ENCODE results near the gene NKX1-2. TPM values are rescaled to one million over a fixed set of nuclear protein-coding genes. Genes with fewer than 3 reads are reported as not detected.

Gene NKX1-2
- total RNA-seq, 1 experiment from 2014 or later = 57.7 TPM

- peaks cover 8% of the 10 kb centered on the region for H3K9me3 Mint-ChIP-seq
- no peak overlapping the region for H3K27ac Mint-ChIP-seq
- peaks cover 27% of the 10 kb centered on the region for H3K36me3 Mint-ChIP-seq
- no peak overlapping the region for H3K4me3 Mint-ChIP-seq
- TF ChIP-seq NFYB (CRISPR knock-in tag; conservative IDR thresholded peaks at IDR 0.05; ENCODE audit: low read depth) (no peak), ZNF263 (CRISPR knock-in tag; IDR thresholded peaks at IDR 0.05; ENCODE audit: low read depth) (0 out of 2 replicates have a peak, but pooled peaks have one; percentile 5), GTF2I (CRISPR knock-in tag; conservative IDR thresholded peaks at IDR 0.05) (no peak)
- ChIA-PET CTCF (interaction anchor here (0.7 to 1.6 kb wide), 4 partner anchors 33 to 108 kb away, joined by 3 to 8 read pairs (median 4); no protein-coding TSS in a partner anchor), POLR2A (no interaction called here)
- ATAC-seq = no peak
- no peaks in the 10 kb centered on the region for H3K27me3 Mint-ChIP-seq (ENCODE audit: low read depth)
- no peak for DNase-seq (ENCODE audit: low spot score)
- H3K4me1 Mint-ChIP-seq = peaks cover 38% of the 10 kb centered on the region
These were observed 47.5 kb upstream of the NKX1-2 start for GRCh38 chr10:124497196-124497881.

GRCh38 chr10:124496620-124497019 lies 46.8 kb upstream of the NKX1-2 start:
- DNase-seq (ENCODE audit: low spot score) (no peak), ATAC-seq (peak; percentile 9; the same call in 1 of the 2 replicates)
- H3K27ac Mint-ChIP-seq = peak overlapping the region; percentile 84; the same call in 1 of the 2 replicates
- no peaks in the 10 kb centered on the region for H3K27me3 Mint-ChIP-seq (ENCODE audit: low read depth)
- no peak overlapping the region for H3K4me3 Mint-ChIP-seq
- peaks cover 43% of the 10 kb centered on the region for H3K4me1 Mint-ChIP-seq
- peaks cover 8% of the 10 kb centered on the region for H3K9me3 Mint-ChIP-seq
- ChIA-PET CTCF (interaction anchor here (1.2 to 1.6 kb wide), 3 partner anchors 34 to 108 kb away, joined by 4 to 8 read pairs (median 5); no protein-coding TSS in a partner anchor), POLR2A (no interaction called here)
- peaks cover 23% of the 10 kb centered on the region for H3K36me3 Mint-ChIP-seq
- no peak for TF ChIP-seq AR (CRISPR knock-in tag; IDR thresholded peaks at IDR 0.05)
- TF ChIP-seq ARID4B (CRISPR knock-in tag; IDR thresholded peaks at IDR 0.05; ENCODE audit: borderline replicate concordance) = no peak
- TF ChIP-seq GTF2I (CRISPR knock-in tag; conservative IDR thresholded peaks at IDR 0.05) = no peak
- TF ChIP-seq NFATC4 (CRISPR knock-in tag; IDR thresholded peaks at IDR 0.05) = no peak
- no peak for TF ChIP-seq NFE2L1 (CRISPR knock-in tag; IDR thresholded peaks at IDR 0.05)
- TF ChIP-seq ZMAT4 (CRISPR knock-in tag; IDR thresholded peaks at IDR 0.05) = no peak
- no peak for TF ChIP-seq IRF1 (CRISPR knock-in tag; IDR thresholded peaks at IDR 0.05)
- no peak for TF ChIP-seq TCF7 (CRISPR knock-in tag; IDR thresholded peaks at IDR 0.05; ENCODE audit: low read depth)
- no peak for TF ChIP-seq ZNF219 (CRISPR knock-in tag; IDR thresholded peaks at IDR 0.05; ENCODE audit: borderline replicate concordance)
- no peak for TF ChIP-seq ZNF317 (CRISPR knock-in tag; IDR thresholded peaks at IDR 0.05; ENCODE audit: borderline replicate concordance, low read depth)
- TF ChIP-seq ERG (CRISPR knock-in tag; IDR thresholded peaks at IDR 0.05) = no peak
- no peak for TF ChIP-seq ELF4 (CRISPR knock-in tag; IDR thresholded peaks at IDR 0.05; ENCODE audit: low read depth)
- TF ChIP-seq STAT6 (CRISPR knock-in tag; conservative IDR thresholded peaks at IDR 0.05; ENCODE audit: low read depth) = no peak
- TF ChIP-seq TP53 (CRISPR knock-in tag; IDR thresholded peaks at IDR 0.05) = no peak
- no peak for TF ChIP-seq AFF4 (CRISPR knock-in tag; IDR thresholded peaks at IDR 0.05; ENCODE audit: borderline replicate concordance)
